Prostate gland (tissue), 2 donors: ENCODE measurements around the gene ABCC2.

Experiments used
- POLR2A ChIP-seq: fragments of 450-650 bp; IDR thresholded peaks from one replicate; pipeline ENCODE4 v1.6.1; 2016; ENCODE audit warnings: antibody characterized with exemption, mild to moderate bottlenecking
- POLR2AphosphoS5 ChIP-seq: sonication (generic); formaldehyde crosslinking; IDR thresholded peaks from one replicate; pipeline ENCODE4 v1.6.1; 2017; ENCODE audit warnings: antibody characterized with exemption
- TF ChIP-seq, protein P1 (sequence below), 4 experiments: fragments of 200-600 bp in 2 of 4; fragments of 450-650 bp in 2 of 4; sonication (generic) in 2 of 4; IDR thresholded peaks; 1 replicate in 3 of 4; 2 replicates in 1 of 4; pipeline ENCODE4 v1.5.1; 2016 to 2019; ENCODE audit warnings: antibody characterized with exemption in 4 of 4, mild to moderate bottlenecking in 2 of 4, moderate library complexity in 2 of 4

DNA sequence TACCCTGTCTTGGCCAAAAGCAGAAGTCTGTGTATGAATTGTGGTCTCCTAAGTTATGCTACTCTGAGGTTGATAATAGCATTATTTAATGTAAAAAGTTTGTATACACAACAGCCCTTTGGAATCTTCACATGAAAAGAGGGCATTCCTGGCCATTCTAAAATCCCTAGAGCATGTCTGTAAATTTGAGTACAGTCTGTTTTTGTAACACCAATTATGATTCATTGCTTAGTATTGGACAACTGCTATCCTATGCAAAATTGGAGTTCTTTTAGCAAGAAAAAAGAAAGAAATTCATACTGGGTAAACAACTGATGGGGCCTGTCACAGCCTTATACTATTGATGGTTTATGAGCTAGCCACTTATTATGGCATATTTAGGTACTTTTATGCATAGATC is 40.2 kb upstream of the ABCC2 start:
- TF ChIP-seq, protein P1, sequence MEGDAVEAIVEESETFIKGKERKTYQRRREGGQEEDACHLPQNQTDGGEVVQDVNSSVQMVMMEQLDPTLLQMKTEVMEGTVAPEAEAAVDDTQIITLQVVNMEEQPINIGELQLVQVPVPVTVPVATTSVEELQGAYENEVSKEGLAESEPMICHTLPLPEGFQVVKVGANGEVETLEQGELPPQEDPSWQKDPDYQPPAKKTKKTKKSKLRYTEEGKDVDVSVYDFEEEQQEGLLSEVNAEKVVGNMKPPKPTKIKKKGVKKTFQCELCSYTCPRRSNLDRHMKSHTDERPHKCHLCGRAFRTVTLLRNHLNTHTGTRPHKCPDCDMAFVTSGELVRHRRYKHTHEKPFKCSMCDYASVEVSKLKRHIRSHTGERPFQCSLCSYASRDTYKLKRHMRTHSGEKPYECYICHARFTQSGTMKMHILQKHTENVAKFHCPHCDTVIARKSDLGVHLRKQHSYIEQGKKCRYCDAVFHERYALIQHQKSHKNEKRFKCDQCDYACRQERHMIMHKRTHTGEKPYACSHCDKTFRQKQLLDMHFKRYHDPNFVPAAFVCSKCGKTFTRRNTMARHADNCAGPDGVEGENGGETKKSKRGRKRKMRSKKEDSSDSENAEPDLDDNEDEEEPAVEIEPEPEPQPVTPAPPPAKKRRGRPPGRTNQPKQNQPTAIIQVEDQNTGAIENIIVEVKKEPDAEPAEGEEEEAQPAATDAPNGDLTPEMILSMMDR (IDR thresholded peaks at IDR 0.05) = no peak
- TF ChIP-seq POLR2A = no peak
- TF ChIP-seq POLR2AphosphoS5 = no peak
